Omental fat pad (tissue), 4 donors: ENCODE results near the gene CELF1. TPM values are rescaled to one million over a fixed set of nuclear protein-coding genes. Genes with fewer than 3 reads are reported as not detected.
"Not testable (repeated sequence)": the region's sequence is repeated elsewhere in the genome, so short reads cannot be mapped to it uniquely, and the experiment has no call there.

Experiments
- ATAC-seq: fragments of 150-250 bp; one replicate; pipeline ENCODE4 v1.9.1; 2016; ENCODE audit warnings: mild to moderate bottlenecking, moderate library complexity; ENCODE audit not compliant: low FRiP score
- DNase-seq: peaks from one replicate; pipeline ENCODE4 v3.0.0-alpha.2; 2019; ENCODE audit warnings: low spot score
- total RNA-seq, 4 donors: library from RNA; depleted of rRNA; stranded (reverse); fragments of >200 nt; gene quantifications; one replicate each; pipeline ENCODE4 v1.1.0, GENCODE V29; 2016
- TF ChIP-seq, protein P1 (sequence below), 3 donors: fragments of 450-650 bp; IDR thresholded peaks; one replicate each; pipeline ENCODE4 v1.5.1; 2016 to 2017; ENCODE audit warnings: antibody characterized with exemption in 3 of 3, mild to moderate bottlenecking in 3 of 3, moderate library complexity in 2 of 3

The CELF1 gene
- total RNA-seq, 4 donors from 2014 or later: 90.3 to 126 (median 110) TPM

DNA sequence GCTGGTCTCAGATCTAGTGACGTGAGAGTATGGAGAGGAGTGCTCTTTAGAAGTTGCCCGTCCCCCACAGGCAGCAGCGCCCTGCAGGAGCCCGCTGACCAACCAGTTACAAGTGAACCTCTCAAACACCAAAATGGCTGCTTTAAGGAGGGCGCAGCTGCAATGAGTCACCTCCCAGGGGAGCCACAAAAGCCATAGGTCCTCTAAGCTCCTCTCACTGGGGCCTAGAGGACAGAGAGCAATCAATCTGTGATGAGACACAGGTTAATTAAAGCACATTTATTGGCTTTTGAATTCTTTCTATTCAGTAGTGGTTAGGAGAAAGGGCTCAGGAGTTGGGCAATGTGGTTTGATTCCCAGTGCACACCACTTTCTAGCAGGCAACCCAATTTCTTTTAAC is 88.4 kb downstream of the CELF1 start:
- TF ChIP-seq, protein P1, sequence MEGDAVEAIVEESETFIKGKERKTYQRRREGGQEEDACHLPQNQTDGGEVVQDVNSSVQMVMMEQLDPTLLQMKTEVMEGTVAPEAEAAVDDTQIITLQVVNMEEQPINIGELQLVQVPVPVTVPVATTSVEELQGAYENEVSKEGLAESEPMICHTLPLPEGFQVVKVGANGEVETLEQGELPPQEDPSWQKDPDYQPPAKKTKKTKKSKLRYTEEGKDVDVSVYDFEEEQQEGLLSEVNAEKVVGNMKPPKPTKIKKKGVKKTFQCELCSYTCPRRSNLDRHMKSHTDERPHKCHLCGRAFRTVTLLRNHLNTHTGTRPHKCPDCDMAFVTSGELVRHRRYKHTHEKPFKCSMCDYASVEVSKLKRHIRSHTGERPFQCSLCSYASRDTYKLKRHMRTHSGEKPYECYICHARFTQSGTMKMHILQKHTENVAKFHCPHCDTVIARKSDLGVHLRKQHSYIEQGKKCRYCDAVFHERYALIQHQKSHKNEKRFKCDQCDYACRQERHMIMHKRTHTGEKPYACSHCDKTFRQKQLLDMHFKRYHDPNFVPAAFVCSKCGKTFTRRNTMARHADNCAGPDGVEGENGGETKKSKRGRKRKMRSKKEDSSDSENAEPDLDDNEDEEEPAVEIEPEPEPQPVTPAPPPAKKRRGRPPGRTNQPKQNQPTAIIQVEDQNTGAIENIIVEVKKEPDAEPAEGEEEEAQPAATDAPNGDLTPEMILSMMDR (IDR thresholded peaks at IDR 0.05): no peak
- no peak for ATAC-seq
- DNase-seq: no peak

DNA sequence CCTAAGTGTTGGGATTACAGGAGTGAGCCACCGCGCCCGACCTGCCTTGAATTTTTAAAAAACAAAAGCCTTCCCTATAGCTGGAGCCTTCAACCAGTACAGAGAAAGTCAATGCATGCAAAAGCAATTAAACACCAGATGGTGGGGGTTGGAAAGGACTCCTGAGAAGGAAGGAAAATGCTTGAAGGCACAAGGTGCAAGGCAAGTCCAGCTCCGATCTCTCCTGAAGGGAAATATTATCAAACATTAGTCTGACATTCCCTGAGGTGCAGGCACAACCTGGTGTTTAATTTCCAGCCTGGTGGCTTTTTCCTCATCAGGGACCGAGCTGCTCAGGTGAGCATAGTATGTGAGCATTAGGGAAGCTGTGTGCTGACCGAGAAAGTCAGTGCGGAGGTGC is 91.1 kb downstream of the CELF1 start:
- ATAC-seq: no peak
- DNase-seq: no peak

DNA sequence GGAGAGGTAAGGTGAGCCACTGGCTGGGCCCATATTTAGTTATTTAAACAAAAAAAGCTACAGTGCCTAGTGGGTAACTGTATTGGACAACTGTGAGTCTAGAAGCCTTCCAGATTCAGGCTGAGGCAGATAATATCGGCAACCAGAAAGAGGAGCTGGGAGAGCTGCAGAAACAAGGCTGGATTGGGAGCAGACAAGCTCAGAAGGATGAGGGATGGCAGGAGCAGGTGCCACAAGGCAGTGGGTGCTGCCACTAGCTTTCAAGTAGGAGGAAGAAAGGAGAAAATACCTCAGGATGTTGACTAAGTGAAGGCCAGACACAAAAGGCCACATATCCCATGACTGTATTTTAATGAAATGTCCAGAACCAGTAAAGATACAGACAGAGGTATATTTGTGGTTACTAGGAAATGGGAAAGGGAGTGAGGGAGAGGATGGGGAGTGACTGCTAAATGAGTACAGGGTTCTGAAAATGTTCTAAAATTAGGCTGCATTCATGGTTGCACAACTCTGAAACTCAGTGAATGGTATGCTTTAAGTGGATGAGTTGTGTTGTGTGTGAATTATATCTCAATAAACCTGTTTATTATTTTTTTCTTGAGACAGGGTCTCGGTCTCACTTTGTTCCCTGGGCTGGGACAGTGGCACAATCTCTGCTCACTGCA is 92.2 kb downstream of the CELF1 start:
- DNase-seq (no peak), ATAC-seq (no peak)
- TF ChIP-seq, protein P1 (IDR thresholded peaks at IDR 0.05): no peak

More for the DNA sequence above, 91.1 kb downstream of the CELF1 start:
- TF ChIP-seq, protein P1 (IDR thresholded peaks at IDR 0.05): no peak

DNA sequence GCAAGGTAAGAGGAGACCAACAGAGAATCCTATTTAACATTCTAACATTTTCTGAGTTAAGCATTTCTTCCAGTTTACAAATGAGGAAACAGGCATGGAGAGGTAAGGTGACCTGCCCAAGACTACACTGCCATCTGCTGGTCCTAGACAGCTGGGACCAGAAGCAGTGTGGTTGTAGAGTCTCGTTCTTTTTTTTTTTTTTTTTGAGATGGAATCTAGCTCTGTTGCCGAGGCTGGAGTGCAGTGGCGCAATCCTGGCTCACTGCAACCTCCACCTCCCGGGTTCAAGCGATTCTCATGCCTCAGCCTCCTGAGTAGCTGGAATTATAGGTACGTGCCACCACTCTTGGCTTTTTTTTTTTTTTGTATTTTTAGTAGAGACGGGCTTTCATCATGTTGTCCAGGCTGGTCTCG is 98.7 kb downstream of the CELF1 start:
- ATAC-seq: peak; percentile 65
- not testable (repeated sequence) for DNase-seq

DNA sequence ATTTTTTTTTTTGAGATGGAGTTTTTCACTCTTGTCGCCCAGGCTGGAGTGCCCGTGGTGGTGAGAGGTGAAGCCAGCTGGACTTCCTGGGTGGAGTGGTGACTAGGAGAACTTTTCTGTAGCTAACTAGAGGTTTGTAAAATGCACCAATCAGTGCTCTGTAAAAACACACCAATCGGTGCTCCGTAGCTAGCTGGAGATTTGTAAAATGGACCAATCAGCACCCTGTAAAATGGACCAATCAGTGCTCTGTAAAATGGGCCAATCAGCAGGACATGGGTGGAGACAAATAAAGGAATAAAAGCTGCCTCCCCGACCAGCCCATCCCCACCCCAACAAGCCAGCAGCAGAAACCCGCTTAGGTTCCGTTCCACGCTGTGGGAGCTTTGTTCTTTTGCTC is 99.6 kb downstream of the CELF1 start:
- no peak for DNase-seq
- TF ChIP-seq, protein P1 (IDR thresholded peaks at IDR 0.05): no peak
- ATAC-seq: no peak

DNA sequence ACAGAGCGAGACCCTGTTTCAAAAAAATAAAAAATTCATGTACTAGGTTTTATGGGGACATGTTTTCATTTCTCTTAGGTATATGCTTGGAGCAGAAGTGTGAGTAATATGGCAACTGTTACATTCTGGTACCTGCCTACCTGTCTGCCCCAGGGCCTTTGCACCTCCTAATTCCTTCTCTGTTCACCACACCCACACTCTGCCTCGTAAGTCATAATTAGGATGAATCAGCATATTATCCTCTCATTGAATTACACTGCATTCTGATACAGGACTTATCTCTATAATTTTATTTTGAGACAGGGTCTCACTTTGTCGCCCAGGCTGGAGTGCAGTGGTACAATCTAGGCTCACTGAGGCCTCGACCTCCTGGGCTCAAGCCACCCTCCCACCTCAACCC is 100.9 kb downstream of the CELF1 start:
- TF ChIP-seq, protein P1 (IDR thresholded peaks at IDR 0.05): no peak
- DNase-seq: no peak
- no peak for ATAC-seq

DNA sequence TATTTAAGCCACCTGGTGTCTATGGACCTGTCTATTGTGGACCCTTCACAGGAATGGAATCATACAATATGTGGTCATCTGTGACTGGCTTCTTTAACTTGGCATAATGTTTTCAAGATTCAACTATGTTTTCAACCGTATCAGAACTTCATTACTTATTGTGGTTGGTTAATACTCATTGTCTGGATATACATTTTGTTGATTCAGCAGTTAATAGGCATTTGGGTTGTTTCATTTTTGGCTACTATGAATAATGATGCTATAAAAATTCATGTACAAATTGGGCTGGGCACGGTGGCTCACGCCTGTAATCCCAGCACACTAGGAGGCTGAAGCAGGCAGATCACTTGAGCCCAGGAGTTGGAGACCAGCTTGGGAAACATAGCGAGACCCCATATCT is 101.5 kb downstream of the CELF1 start:
- ATAC-seq (no peak), DNase-seq (no peak)
- TF ChIP-seq, protein P1 (IDR thresholded peaks at IDR 0.05): no peak
